GM23248 (cell line): Measurements from ENCODE around the gene BHMT2. TPM values are rescaled to one million over a fixed set of nuclear protein-coding genes. Genes with fewer than 3 reads are reported as not detected.

Experiments used
- DNase-seq: peaks from one replicate; pipeline ENCODE4 v3.0.0-alpha.2; 2015
- H2AFZ ChIP-seq: fragments of 200-600 bp; sonication (generic); 2 replicates; pipeline ENCODE4 v1.6.1; 2016; ENCODE audit warnings: antibody characterized with exemption
- H3F3A ChIP-seq: fragments of 200-600 bp; sonication (generic); 2 replicates; pipeline ENCODE4 v1.6.1; 2016; ENCODE audit warnings: mild to moderate bottlenecking, antibody characterized with exemption, mixed run types; ENCODE audit not compliant: insufficient read depth
- H3K27ac ChIP-seq: fragments of 200-600 bp; sonication (generic); 2 replicates; pipeline ENCODE4 v1.5.1; 2016; ENCODE audit warnings: mild to moderate bottlenecking
- H3K27me3 ChIP-seq: fragments of 200-600 bp; sonication (generic); replicated peaks from 2 replicates; pipeline ENCODE4 v1.6.1; 2016; ENCODE audit warnings: mild to moderate bottlenecking; ENCODE audit not compliant: insufficient read depth
- H3K36me3 ChIP-seq: fragments of 200-600 bp; sonication (generic); 2 replicates; pipeline ENCODE4 v1.6.1; 2016; ENCODE audit warnings: low read depth, mild to moderate bottlenecking
- H3K4me1 ChIP-seq: fragments of 200-600 bp; sonication (generic); 2 replicates; pipeline ENCODE4 v1.6.1; 2016; ENCODE audit warnings: mild to moderate bottlenecking; ENCODE audit not compliant: insufficient read depth
- H3K4me2 ChIP-seq: fragments of 200-600 bp; sonication (generic); one replicate; pipeline ENCODE4 v1.6.1; 2016; ENCODE audit warnings: mild to moderate bottlenecking; ENCODE audit not compliant: unreplicated experiment
- H3K4me3 ChIP-seq: fragments of 200-600 bp; sonication (generic); 2 replicates; pipeline ENCODE4 v1.5.1; 2016; ENCODE audit warnings: mild to moderate bottlenecking
- H3K79me2 ChIP-seq: fragments of 200-600 bp; sonication (generic); 2 replicates; pipeline ENCODE4 v1.6.1; 2016; ENCODE audit warnings: mild to moderate bottlenecking; ENCODE audit not compliant: insufficient read depth
- H3K9ac ChIP-seq: fragments of 200-600 bp; sonication (generic); 2 replicates; pipeline ENCODE4 v1.6.1; 2016; ENCODE audit warnings: mild to moderate bottlenecking
- H3K9me2 ChIP-seq: fragments of 200-600 bp; sonication (generic); 2 replicates; pipeline ENCODE4 v1.6.1; 2016; ENCODE audit warnings: mixed run types, mild to moderate bottlenecking, moderate library complexity; ENCODE audit not compliant: insufficient read depth
- H3K9me3 ChIP-seq: fragments of 200-600 bp; sonication (generic); one replicate; pipeline ENCODE4 v1.6.1; 2017; ENCODE audit warnings: low read depth
- H4K20me1 ChIP-seq: fragments of 200-600 bp; sonication (generic); 2 replicates; pipeline ENCODE4 v1.6.0; 2016; ENCODE audit not compliant: insufficient read depth
- EZH2 ChIP-seq: fragments of 200-600 bp; sonication (generic); IDR thresholded peaks from 2 replicates; pipeline ENCODE4 v1.6.1; 2018; ENCODE audit warnings: antibody characterized with exemption, mild to moderate bottlenecking; ENCODE audit not compliant: insufficient read depth, poor library complexity, severe bottlenecking
- EZH2phosphoT487 ChIP-seq: fragments of 200-600 bp; sonication (generic); IDR thresholded peaks from 2 replicates; pipeline ENCODE4 v1.6.1; 2018; ENCODE audit warnings: antibody characterized with exemption, moderate library complexity, mild to moderate bottlenecking, low read depth; ENCODE audit not compliant: insufficient read depth
- WGBS, 2 experiments: methylation state at CpG; one replicate each; pipeline ENCODE4 v1.1.6; 2015 to 2017; ENCODE audit warnings: low lambda C conversion rate in 2 of 2, low coverage in 1 of 2; ENCODE audit errors: missing lambda C conversion rate in 2 of 2; 5-methylcytosine and 5-hydroxymethylcytosine counted together
- in situ Hi-C: fragments of 300-500 bp; cut with MboI; formaldehyde crosslinking; loops from 2 replicates; pipeline ENCODE4 v1.15.0; 2020
- polyA plus RNA-seq: library from polyadenylated mRNA; unstranded; fragments of >200 nt; fragmentation: Nextera tagmentation; extraction: Ambion mirVana; gene quantifications from 2 replicates; pipeline ENCODE4 v1.2.1, GENCODE V29; 2016
- total RNA-seq: library from RNA; depleted of rRNA; stranded (reverse); fragments of >200 nt; shearing (Covaris generic); gene quantifications from 2 replicates; pipeline ENCODE4 v1.2.3, GENCODE V29; 2014; rRNA removed

The BHMT2 gene
- total RNA-seq (4.4 and 15.9 TPM in 2 replicates), polyA plus RNA-seq (6.2 and 7.0 TPM in 2 replicates)

- Histone ChIP-seq H3K4me1 (no peaks in the 10 kb centered on the region), H3K36me3 (no peaks in the 10 kb centered on the region), H3K27ac (peak within 1 kb of the TSS; percentile 29), H2AFZ (peak within 1 kb of the TSS; percentile 92), H3K4me3 (peak within 1 kb of the TSS; percentile 63), H3K9me2 (no peaks in the 10 kb centered on the region), H3K9me3 (no peaks in the 10 kb centered on the region), H3K9ac (peak within 1 kb of the TSS; percentile 68), H3K4me2 (peak within 1 kb of the TSS; percentile 49), H3F3A (peaks cover 12% of the 10 kb centered on the region; the same call in 1 of the 2 replicates), H3K27me3 (no peaks in the 10 kb centered on the region), H3K79me2 (no peaks in the 10 kb centered on the region), H4K20me1 (no peaks in the 10 kb centered on the region)
- WGBS, 2 experiments, result 3 to 4% methylated on average over 47 to 70 of the region's 79 CpGs
- in situ Hi-C loops, result no loop called here
- peak; percentile 87 for DNase-seq
- TF ChIP-seq EZH2 (no peak), EZH2phosphoT487 (no peak)
These were observed at the start of gene BHMT2, which contains the start of gene DMGDH for GRCh38 chr5:79069488-79070349. BHMT2 (plus strand) TSS chr5:79069767; CDS start chr5:79069783, 16 bp downstream. DMGDH (minus strand) TSS chr5:79069674; CDS start chr5:79069620, 54 bp downstream.

GRCh38 chr5:79020861-79021561 is 48.6 kb upstream of the BHMT2 start:
- 12 to 22% methylated on average over 14 of the region's 14 CpGs for whole genome bisulfite sequencing, 2 experiments
- H3K4me3 ChIP-seq, result peak overlapping the region; percentile 65
- in situ Hi-C loops, result loop anchor here (10.0 kb wide), 1 partner anchor 114 kb away; no protein-coding TSS in a partner anchor

GRCh38 chr5:79021753-79022152 is 47.8 kb upstream of the BHMT2 start:
- Histone ChIP-seq H2AFZ (peak overlapping the region; percentile 76), H3K4me1 (peaks cover 18% of the 10 kb centered on the region; the same call in 1 of the 2 replicates), H3K9me2 (no peaks in the 10 kb centered on the region), H3K4me3 (no peak overlapping the region), H3K4me2 (peak overlapping the region; percentile 86), H3K9ac (no peak overlapping the region), H4K20me1 (no peaks in the 10 kb centered on the region), H3K9me3 (no peaks in the 10 kb centered on the region), H3K27ac (peak overlapping the region; percentile 35), H3K36me3 (no peaks in the 10 kb centered on the region), H3F3A (no peaks in the 10 kb centered on the region; the same call in 1 of the 2 replicates), H3K79me2 (no peaks in the 10 kb centered on the region), H3K27me3 (no peaks in the 10 kb centered on the region)
- in situ Hi-C loops, result loop anchor here (10.0 kb wide), 1 partner anchor 113 kb away; no protein-coding TSS in a partner anchor
- no peak for TF ChIP-seq EZH2
- no peak for TF ChIP-seq EZH2phosphoT487
- no peak for DNase-seq
- 77 to 83% methylated on average over 4 of the region's 4 CpGs for WGBS, 2 experiments

More at GRCh38 chr5:79020861-79021561, 48.6 kb upstream of the BHMT2 start:
- Histone ChIP-seq H3K4me2 (peak overlapping the region; percentile 86), H3K9me3 (no peaks in the 10 kb centered on the region), H3F3A (no peaks in the 10 kb centered on the region; the same call in 1 of the 2 replicates), H3K4me1 (peaks cover 18% of the 10 kb centered on the region; the same call in 1 of the 2 replicates), H3K27me3 (no peaks in the 10 kb centered on the region), H3K9me2 (no peaks in the 10 kb centered on the region), H3K36me3 (no peaks in the 10 kb centered on the region), H3K79me2 (no peaks in the 10 kb centered on the region), H2AFZ (peak overlapping the region; percentile 76), H3K9ac (peak overlapping the region; percentile 43), H3K27ac (peak overlapping the region; percentile 35), H4K20me1 (no peaks in the 10 kb centered on the region)
- TF ChIP-seq EZH2, result no peak
- no peak for TF ChIP-seq EZH2phosphoT487
- DNase-seq, result peak; percentile 81

GRCh38 chr5:79022771-79023170 is 46.8 kb upstream of the BHMT2 start:
- in situ Hi-C loops, result loop anchor here (10.0 kb wide), 1 partner anchor 112 kb away; no protein-coding TSS in a partner anchor
- H3K4me1 ChIP-seq, result peaks cover 18% of the 10 kb centered on the region; the same call in 1 of the 2 replicates
- H3K4me3 ChIP-seq, result no peak overlapping the region
- no peak overlapping the region for H3K27ac ChIP-seq
- no peaks in the 10 kb centered on the region for H3K9me2 ChIP-seq
- no peak for DNase-seq
- no peaks in the 10 kb centered on the region for H4K20me1 ChIP-seq
- H3K36me3 ChIP-seq, result no peaks in the 10 kb centered on the region
- H2AFZ ChIP-seq, result no peak overlapping the region
- H3F3A ChIP-seq, result no peaks in the 10 kb centered on the region; the same call in 1 of the 2 replicates
- H3K27me3 ChIP-seq, result no peaks in the 10 kb centered on the region
- no peak overlapping the region for H3K9ac ChIP-seq
- TF ChIP-seq EZH2 (no peak), EZH2phosphoT487 (no peak)
- 74 to 75% methylated on average over 2 of the region's 2 CpGs for WGBS, 2 experiments
- H3K9me3 ChIP-seq, result no peaks in the 10 kb centered on the region
- H3K4me2 ChIP-seq, result no peak overlapping the region
- no peaks in the 10 kb centered on the region for H3K79me2 ChIP-seq
